SHP77 treated with DMSO at 0.1 percent for 48 hours (cell line): ENCODE results near the gene ZC3H12A.

Experiments
- DNase-seq: peaks from one replicate; lab custom pipeline; 2025; lab: John Stamatoyannopoulos, UW

Gene ZC3H12A

DNA sequence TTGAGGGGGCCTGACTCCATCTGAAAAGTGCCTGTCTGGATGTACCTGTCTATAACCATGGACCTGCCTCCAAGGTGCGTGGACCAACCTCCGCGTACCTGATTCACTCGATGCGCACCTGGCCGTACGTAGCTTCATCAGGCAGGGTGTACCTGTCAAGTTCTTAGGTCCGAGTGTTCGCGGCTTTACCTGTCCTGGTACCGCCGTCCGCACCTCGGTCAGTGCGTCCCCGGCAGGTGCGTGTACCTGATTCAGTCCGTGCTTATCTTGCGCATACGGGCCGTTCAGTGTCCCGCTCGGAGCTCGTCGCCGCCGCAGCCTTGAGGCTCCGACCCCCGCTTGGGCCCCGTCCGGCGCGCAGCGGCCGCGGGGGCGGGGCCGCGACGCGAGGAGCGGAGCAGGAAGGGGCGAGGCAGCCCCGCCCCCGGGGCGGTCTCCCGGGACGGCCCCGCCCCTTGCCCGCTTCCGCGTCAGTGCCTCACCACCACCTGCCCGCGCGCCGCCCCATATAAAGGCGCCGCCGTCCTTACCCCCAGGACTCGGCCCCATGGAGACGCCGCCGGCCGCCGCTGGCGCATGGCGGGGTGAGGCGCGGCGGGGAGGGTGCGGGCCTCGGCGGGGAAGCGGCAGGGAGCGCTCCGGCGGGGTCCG lies at the start of gene ZC3H12A:
Gene ZC3H12A, plus strand, starts transcription at position 535 of the 651 bp plus-strand sequence. CDS start 917 bp downstream, outside the sequence.
- DNase-seq, result peak; percentile 31

DNA sequence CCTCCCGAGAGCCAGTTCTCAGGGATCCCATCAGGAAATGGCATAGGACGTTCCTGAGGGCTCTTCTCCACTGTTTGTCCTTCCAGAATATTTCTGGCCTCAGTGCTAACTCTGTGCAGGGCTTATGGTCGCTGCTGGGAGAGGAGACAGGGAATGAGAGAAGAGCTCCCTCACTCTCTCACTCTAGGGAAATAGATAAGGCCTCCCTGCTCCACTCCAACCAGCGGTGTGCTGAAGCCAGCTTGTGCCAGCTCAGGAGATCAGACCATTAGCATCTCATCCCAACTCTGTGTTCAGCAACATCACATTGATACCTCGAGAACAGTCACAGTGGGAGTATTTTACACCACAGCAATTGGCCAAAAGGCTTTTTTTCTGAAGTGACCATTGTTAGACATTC lies 49.2 kb upstream of the ZC3H12A start:
- DNase-seq, result no peak

DNA sequence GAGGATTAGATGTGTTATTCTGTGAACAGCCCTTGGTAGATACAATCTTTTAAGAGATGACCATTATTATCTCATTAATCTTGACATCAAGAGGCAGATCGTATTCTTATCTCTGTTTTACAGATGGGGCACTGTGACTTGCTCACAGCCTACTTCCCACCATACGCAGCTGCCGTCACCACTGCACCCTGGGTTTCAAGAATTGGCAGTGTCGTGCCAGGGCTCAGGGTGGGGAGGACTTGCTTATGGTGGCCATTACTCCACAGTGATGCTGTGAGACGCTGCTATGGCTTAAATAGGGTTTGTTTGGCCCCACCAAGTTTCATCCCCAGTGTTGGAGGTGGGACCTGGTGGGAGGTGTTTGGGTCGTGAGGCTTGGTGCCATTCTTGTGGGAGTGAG lies 45.4 kb upstream of the ZC3H12A start:
- DNase-seq, result no peak

DNA sequence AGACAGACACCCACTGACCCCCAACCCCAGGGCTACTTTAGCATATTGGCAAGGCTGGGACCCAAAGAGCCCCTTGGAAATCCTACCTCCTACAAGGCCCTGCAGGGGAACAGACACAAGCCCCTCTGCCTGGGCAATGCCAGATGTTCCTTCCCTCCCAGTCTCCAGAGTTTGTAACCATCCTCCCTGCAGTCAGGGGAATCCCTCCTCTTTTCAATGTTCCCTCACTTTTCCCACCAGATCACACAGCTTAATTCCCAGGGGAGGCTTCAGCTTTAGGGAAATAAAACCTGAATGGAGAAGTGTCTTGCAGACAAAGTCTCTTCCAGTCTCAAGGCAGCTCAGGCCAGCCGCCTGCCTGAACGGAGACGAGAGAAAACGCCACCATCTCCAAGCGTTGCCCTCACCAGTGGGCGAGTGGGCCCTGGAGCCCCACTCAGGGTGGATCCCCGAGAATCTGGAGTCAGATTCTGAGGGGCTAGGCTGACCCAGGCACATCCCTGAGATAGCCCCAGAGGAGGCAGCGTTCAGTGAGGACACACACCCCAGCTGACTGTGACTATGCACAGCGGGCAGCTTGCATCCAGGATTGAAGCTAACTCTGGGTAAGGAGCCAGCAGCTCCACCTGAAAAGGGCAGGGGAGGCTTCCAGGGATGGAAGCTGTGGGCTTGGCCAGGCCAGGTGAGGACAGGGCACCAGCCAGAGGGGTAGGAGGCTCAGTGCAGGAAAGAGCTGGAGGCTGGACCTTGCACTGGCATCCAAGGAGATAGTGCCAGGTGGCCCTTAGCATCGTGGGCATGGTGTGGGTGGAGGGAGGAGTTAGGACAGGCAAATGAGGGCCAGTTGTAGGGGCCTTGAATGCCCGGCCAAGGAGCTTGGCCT lies 44.0 kb upstream of the ZC3H12A start:
- DNase-seq, result no peak

DNA sequence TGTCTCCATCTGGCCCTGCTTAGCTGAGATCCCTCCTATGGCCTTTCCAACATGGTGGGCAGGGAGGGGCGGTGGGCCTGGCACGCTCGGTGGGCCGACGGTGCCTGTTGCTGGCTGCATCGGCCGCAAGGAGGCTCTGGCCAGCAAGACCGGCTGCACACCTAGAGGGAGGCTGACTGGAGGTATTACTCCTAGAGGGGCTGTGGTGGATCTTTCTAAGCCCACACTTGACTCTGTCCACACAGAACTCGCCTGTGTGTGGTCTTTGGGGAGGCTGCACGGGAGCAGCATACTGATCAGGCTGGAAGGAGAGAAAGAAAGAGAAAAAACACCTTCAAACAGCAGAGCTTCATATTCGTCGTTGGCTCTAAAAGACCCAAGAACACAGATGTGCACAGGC lies 41.7 kb upstream of the ZC3H12A start:
- DNase-seq, result no peak

DNA sequence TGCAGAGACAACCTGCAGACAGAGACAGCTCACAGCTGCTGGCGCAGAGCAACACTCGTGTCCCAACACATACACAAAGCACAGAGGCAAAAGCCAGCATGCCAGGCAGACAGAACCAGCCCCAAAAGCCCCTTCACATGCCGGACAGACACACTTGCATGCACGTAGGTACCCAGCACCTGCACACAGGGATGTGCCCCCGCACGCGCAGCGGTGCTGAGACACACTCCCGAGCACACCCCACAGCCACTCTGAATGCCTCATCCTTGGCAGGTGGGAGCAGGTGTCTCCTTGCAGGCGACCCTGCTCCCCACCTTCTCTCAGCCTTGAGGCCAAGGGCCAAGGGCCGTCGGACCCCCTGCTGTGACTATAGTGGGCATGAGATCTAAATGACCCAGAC lies 41.2 kb upstream of the ZC3H12A start:
- no peak for DNase-seq

DNA sequence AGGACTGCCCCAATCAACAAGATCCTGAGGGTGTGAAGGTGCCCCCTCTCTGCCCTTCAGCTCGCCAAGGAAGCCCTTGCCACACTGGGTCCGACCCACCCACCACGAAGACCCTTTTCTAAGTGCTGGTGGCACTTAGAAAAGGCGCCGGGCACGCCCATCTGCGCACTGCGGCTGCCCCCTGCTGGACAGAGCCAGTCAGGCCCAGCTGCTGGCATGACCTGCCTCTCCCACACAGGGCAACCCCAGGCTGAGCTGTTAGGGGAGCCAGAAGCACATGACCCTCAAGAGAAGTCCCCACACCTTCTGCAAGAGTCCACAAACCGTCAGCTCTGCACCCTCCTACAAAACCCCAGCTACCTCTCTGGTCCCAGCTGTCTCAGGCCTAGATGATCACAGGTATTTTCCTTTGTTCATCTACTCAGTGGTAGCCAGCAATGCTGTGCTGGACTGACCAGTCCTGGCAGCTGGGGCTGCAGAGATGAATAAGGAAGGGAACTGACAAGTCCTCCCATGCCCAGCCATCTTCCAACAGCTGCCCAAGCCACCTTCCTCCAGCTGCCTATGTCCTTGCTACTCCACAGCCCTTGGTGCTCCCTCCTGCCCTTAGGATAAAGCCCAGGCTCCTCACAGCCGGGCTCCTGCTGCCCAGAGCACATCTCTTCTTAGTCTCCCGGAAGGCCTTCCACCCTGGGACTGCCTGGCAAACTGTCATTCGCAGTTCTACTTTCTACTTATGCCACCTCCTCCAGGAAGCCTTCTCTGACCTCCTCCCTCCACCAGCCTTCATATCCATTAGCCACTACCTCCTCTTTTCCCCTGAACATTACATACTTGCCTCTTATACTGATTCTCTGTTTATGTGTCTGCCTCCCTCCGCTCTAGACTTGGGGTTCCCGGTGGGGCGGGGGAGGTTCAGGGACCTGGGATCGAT lies 39.8 kb upstream of the ZC3H12A start:
- DNase-seq, result no peak

DNA sequence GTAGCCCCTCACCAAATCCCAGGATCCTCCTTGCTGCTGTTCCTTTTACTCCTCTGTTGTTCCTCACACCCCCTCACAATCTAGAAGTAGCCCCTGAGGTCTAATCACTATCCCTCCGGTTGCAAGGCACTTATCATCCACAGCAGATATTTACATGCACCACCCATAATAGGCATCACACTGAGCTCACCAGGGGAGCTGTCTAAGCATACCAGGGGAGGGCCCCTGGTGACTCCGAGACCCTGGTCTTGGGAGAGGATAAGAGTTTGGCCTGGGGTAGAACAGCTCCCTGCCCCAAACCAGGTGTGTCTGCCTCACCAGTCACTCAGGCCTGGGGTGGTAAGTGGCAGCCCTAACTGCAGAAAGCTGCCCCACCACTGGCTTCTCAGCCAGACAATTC lies 37.3 kb upstream of the ZC3H12A start:
- no peak for DNase-seq

DNA sequence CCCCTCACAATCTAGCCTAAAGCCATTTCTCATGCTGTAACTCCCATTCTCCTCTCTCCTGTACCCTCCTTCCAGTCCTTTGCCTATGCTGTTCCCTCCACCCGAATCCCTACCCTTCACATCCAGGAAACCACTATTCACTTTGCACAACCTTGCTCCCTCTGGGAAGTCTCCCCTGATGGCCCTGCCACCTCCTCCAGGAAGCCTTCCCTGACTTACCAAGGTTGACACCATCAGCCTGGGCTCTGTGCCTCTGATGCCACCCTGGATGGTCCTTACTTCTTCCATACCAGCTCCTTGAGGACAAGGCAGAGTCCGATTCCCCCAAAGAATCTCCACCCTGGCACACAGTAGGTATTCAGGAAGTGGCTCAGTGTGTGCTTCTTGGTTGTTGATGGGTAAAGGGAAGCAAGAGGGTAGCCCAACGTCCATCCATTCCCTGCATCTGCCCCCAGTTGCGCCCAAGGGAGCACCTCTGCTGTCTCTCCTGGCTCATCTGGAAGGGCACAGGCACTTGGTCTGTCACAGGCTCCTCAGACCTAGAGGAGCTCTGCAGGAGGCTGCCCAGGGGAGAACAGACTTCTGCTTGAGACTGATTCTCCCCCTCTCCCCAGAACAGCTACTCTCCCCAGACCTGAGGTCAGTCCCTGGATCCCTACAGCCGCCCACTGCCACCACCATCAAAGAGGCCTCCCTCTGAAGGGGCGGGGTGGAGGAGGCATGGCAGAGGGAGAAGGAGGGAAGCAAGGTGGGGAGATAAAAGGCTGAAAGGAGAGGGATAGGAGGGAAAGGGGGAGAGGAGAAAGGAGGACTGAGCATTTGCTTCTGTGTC lies 36.1 kb upstream of the ZC3H12A start:
- DNase-seq, result no peak

DNA sequence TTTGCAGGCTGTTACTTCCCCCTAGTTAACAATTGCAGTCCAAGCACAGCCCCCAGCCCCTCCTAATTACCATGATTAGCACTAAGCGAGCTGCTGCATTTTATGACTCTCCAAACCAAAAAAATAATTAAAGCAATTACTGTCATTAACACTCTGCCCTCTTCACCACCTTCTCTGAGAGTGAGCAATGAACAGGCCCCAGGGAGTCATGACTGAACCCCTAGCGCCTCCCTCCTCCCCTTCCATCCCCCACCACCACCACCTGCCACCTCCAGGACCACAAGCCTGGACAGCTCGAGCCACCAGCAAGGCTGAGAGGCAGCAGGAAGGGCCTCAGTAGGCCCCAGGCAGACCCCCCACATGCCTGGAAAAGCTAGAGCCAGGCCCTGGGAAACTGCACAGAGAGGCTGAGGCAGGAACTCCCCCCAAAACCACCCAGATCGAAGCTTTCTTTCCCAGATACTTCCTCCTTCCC lies 35.5 kb upstream of the ZC3H12A start:
- no peak for DNase-seq

DNA sequence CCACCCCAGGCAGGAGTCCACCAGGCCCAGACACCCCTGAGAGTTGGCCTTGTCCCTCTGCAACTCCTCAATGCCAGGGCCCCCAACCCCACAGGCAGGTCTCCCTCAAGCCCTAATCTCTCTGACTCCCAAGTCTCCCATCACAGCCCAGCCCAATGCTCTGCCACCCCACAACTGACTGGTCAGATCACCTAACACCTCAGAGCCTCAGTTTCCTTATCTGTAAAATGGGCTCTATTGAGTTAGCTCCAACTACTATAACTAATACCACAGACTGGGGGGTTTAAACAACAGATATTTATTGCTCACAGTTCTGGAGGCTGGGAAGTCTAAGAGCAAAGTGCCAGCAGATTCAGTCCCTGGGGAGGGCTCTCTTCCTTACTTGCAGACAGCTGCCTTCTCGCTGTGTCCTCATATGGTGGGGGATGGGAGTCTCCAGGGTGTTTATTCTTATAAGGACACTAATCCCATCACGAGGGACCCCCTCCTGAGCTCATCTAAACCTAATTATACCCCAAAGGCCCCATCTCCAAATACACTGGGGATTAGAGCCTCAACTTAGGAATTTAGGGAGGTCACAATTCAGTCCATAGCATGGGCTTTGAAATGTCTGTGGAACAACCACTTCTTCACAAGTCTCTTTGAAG lies 34.9 kb upstream of the ZC3H12A start:
- no peak for DNase-seq

DNA sequence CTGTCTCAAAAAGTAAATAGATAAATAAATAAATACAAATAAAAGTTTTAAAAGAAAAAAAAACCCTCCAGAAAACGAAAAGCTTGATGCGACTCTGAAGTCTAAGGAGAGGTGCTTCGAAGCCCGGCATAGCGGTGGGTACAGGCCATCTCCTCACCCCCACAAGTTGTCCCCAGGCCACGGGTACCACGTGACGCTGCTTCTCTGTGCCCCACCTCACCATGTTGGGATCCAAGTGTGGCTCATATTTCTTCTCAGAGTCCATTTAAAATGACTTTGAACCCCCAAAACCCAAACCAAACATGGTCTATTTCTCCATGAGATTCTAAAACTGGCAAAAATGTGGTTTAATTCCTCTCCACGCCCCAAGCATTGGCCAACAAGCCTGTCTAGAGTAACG lies 32.9 kb upstream of the ZC3H12A start:
- no peak for DNase-seq

DNA sequence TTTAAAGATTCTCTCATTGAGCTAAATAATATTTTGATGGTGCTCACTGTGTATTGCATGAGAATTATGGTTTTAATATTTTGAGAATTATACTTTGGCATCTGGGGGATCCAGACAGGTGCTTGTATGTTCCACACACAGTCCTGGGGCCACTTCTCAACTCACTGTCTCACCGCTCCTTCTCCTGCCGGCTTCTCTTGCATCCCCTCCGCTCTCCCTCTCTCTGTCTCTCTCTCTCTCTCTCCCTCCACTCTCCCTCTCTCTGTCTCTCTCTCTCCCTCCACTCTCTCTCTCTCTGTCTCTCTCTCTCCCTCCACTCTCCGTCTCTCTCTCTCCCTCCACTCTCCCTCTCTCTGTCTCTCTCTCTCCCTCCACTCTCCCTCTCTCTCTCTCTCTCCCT lies 32.2 kb upstream of the ZC3H12A start:
- DNase-seq, result no peak

DNA sequence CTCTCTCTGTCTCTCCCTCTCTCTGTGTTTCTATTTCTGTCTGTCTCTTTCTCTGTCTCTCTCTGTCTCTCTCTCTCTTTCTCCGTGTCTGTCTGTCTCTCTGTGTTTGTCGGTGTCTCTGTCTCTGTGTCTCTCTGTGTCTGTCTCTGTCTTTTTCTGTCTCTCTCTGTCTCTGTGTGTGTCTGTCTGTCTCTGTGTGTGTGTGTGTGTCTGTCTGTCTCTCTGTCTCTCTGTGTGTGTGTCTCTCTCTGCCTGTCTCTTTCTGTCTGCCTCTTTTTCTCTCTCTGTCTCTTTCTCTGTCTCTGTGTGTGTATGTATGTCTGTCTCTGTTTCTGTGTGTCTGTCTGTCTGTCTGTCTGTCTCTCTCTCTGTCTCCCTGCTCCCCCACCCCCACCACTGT lies 31.7 kb upstream of the ZC3H12A start:
- DNase-seq, result no peak

DNA sequence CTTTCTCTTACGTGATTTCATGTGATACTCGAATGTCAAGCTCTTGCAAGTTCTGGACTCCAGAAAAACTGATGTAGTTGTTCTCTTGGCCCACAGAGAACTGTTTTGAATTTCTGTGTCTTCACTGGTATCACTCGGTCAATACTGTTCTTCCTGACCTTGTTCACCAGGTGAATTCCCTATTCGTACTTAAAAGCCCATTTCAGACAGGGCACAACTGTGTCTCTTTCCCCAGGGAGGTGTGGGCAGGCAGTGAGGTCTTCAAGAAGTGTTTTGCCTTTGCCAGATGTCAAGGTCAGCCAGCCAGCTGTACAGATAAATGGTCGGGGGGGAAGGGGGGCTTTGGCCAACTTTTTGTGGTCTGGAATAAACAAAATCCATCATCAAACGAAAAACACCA lies 27.5 kb upstream of the ZC3H12A start:
- no peak for DNase-seq

DNA sequence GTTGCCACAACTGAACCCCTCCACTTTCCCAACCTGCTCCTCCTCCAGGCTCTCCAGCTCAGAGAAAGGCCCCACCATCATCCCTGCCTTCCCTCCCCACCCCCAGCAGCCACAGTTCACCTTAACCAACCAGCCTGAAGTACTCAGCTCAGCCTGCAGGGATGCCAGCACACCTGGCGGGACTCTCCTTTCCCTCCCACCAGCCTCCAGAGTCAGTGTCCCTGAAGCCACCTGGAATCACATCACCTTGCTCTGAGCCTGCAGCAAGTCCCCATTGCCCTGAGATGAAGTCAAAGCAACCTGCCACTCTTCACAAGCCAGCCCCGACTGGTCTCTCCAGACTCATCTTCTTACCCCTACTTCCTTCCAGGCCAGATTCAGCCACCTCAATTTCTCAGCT lies 26.2 kb upstream of the ZC3H12A start:
- DNase-seq, result no peak

DNA sequence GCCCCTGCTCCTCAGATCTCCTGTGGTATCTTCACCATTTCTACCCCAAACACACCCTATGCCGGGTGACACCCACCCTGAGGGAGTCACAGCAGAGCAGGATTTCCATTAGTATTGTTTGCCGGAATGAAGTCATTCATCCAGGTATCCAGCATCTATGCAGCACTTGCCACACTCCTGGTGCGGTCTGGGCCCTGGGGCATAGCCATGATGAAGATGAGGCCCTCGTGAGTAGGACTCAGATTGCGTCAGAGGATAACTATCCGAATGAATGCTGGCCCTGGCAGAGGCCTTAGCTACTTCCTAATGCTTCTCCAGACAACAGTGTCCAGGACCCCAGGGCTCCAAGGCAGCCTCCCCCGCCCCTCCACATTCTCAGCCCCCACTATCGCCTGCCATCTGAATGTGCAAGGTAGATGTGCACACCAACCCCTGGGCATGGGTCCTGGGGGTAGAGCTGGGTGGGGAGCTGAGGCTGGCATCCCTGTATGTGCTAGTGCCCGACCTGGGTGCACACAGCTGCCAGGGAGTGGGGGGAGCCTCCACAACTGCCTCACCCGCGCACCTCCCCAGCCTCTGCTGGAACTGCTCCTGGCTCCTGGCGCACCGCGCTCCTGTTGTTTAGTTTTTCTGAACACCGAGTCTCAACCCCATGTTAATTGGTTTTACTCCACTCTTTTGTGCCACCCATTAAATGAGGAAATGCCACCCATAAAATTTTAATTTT lies 25.5 kb upstream of the ZC3H12A start:
- DNase-seq, result no peak

DNA sequence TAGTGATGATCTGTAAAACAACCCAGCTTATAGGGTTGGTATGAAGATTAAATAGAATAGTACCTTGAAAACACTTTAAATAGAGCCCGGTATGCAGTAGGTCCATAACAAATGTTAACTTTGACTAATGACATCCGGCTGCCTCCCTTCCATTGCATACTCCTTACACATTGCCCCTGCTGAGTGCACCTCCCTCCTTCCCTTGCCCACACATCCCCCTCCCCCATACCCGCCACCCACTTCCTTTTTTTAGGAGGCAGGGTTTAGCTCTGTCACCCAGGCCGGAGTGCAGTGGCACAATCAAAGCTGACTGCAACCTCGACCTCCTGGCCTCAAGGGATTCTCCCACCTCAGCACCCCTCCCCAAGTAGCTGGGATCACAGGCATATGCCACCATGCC lies 24.4 kb upstream of the ZC3H12A start:
- no peak for DNase-seq

DNA sequence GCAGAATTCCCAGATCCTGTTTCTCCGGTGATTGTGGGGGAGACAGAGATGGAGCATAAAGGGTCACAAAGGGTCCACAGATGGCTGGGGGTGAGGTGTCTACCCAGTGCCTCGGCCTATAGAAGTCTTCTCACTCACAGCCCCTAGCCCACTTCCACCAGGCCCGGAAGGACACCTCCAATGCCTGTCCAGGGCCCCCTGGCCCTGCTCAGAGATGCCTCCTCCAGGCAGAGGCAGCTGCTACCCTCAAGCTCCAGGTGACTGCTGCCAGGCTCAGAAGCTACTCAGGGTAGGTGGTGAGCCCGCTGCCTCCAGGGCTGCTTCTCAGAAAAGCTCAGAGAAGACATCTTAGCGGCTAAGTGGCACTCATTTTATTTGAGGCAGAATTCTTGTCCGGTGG lies 22.0 kb upstream of the ZC3H12A start:
- DNase-seq, result no peak

DNA sequence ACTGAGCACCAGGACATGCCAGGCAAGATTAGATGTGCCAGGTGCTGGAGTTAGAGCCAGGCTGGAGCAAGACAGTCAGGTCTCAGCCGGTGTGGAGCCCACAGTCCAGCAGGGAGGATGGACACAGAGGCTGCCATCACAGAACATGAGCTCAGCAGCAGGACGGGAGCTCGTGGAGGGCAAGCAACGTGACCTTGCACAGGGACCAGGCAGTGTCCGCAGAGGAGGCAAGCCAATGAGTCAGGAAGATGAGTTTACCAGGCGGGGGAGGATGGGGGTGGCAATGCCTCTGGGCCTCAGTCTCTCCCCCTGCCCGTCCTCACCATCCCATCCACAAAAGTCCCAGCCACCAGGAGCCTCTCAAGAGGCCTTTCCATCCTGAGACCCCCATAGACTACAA lies 20.7 kb upstream of the ZC3H12A start:
- no peak for DNase-seq
